T-cell (primary cell): Measurements from ENCODE around the gene ENDOD1. TPM values are rescaled to one million over a fixed set of nuclear protein-coding genes. Genes with fewer than 3 reads are reported as not detected.

Source experiments
- ATAC-seq, 4 experiments: fragments of 200-7000 bp in 3 of 4; fragments of 150-1000 bp in 1 of 4; cut with Tn5 transposase; replicated peaks in 1 of 4; 1 replicate in 3 of 4; 2 replicates in 1 of 4; pipeline ENCODE4 v1.10.0; 2021; ENCODE audit warnings: moderate library complexity in 3 of 4, mild to moderate bottlenecking in 2 of 4, moderate number of reproducible peaks in 1 of 4
- CTCF ChIA-PET, 2 donors: fragments of 300-600 bp; sonication (Branson Sonifier 250); formaldehyde crosslinking; loops; one replicate each; lab custom pipeline; 2022; ENCODE audit warnings: antibody characterized with exemption in 2 of 2; lab: Charles Lee
- POLR2A ChIA-PET, 2 donors: fragments of 300-600 bp; sonication (Branson Sonifier 250); formaldehyde crosslinking; loops; one replicate each; lab custom pipeline; 2022; ENCODE audit warnings: antibody characterized with exemption in 2 of 2; lab: Charles Lee
- DNase-seq, 35 experiments: peaks; one replicate each; pipeline versions ENCODE4 v3.0.0 to v3.0.0-alpha.2; 2013 to 2023
- H3K27ac ChIP-seq: one replicate; pipeline ENCODE4 v1.5.1; 2013; ENCODE audit warnings: low read length
- H3K27me3 ChIP-seq, 2 experiments: replicated peaks in 1 of 2; 1 replicate in 1 of 2; 2 replicates in 1 of 2; pipeline versions ENCODE4 v1.6.1 to v1.7.0; 2013; ENCODE audit warnings: low read length in 1 of 2, mixed read lengths in 1 of 2; ENCODE audit not compliant: control insufficient read depth in 2 of 2, insufficient read depth in 2 of 2; ENCODE audit errors: extremely low read depth in 1 of 2
- H3K36me3 ChIP-seq, 2 donors: 1 replicate in 1 of 2; 2 replicates in 1 of 2; pipeline versions ENCODE4 v1.6.1 to v1.7.0; 2013; ENCODE audit warnings: low read length in 1 of 2; ENCODE audit not compliant: control insufficient read depth in 2 of 2, insufficient read depth in 1 of 2; ENCODE audit errors: extremely low read depth in 1 of 2
- H3K4me1 ChIP-seq, 2 experiments: 1 replicate in 1 of 2; 2 replicates in 1 of 2; pipeline versions ENCODE4 v1.6.1 to v1.7.0; 2013; ENCODE audit warnings: low read length in 2 of 2, mixed read lengths in 1 of 2; ENCODE audit not compliant: insufficient read depth in 2 of 2, control insufficient read depth in 1 of 2; ENCODE audit errors: extremely low read depth in 1 of 2
- H3K4me3 ChIP-seq, 2 donors: 1 replicate in 1 of 2; 2 replicates in 1 of 2; pipeline versions ENCODE4 v1.5.1 to v1.7.0; 2013; ENCODE audit warnings: mild to moderate bottlenecking in 2 of 2, low read length in 1 of 2, moderate library complexity in 1 of 2; ENCODE audit not compliant: control insufficient read depth in 1 of 2; ENCODE audit errors: extremely low read depth in 1 of 2
- H3K9me3 ChIP-seq: 2 replicates; pipeline ENCODE4 v1.7.0; 2013
- H3K27ac Mint-ChIP-seq, 2 donors: one replicate each; pipeline ENCODE4 v1.8.0; 2020 to 2021; ENCODE audit warnings: mild to moderate bottlenecking in 2 of 2, mixed read lengths in 2 of 2
- H3K27me3 Mint-ChIP-seq, 2 donors: one replicate each; pipeline ENCODE4 v1.8.0; 2021 to 2022; ENCODE audit warnings: mixed read lengths in 2 of 2
- H3K36me3 Mint-ChIP-seq: one replicate; pipeline ENCODE4 v1.8.0; 2021; ENCODE audit warnings: mixed read lengths
- H3K4me1 Mint-ChIP-seq, 3 donors: one replicate each; pipeline ENCODE4 v1.8.0; 2020 to 2022; ENCODE audit warnings: mixed read lengths in 3 of 3, mild to moderate bottlenecking in 1 of 3
- H3K4me3 Mint-ChIP-seq, 3 donors: one replicate each; pipeline ENCODE4 v1.8.0; 2020 to 2022; ENCODE audit warnings: mild to moderate bottlenecking in 3 of 3, mixed read lengths in 3 of 3, moderate library complexity in 3 of 3
- H3K9me3 Mint-ChIP-seq, 3 donors: one replicate each; pipeline ENCODE4 v1.8.0; 2020 to 2022; ENCODE audit warnings: mixed read lengths in 3 of 3
- WGBS: methylation state at CpG from one replicate; pipeline ENCODE4 v1.1.5; 2013; ENCODE audit warnings: missing lambda C conversion rate; ENCODE audit not compliant: insufficient coverage; 5-methylcytosine and 5-hydroxymethylcytosine counted together
- total RNA-seq, 35 experiments: library from RNA in 6 of 35; stranded (reverse) in 6 of 35; fragments of 120-200 nt in 1 of 35; gene quantifications; one replicate each; pipeline versions ENCODE4 v1.2.1 to v1.2.4 and lab custom pipeline; 2013 to 2026

ENDOD1 gene
- total RNA-seq, 5 donors from 2014 or later (not counting 1 experiment from before 2014, with no cell fraction given): 7.4 to 13.1 (median 9.8) TPM

DNA sequence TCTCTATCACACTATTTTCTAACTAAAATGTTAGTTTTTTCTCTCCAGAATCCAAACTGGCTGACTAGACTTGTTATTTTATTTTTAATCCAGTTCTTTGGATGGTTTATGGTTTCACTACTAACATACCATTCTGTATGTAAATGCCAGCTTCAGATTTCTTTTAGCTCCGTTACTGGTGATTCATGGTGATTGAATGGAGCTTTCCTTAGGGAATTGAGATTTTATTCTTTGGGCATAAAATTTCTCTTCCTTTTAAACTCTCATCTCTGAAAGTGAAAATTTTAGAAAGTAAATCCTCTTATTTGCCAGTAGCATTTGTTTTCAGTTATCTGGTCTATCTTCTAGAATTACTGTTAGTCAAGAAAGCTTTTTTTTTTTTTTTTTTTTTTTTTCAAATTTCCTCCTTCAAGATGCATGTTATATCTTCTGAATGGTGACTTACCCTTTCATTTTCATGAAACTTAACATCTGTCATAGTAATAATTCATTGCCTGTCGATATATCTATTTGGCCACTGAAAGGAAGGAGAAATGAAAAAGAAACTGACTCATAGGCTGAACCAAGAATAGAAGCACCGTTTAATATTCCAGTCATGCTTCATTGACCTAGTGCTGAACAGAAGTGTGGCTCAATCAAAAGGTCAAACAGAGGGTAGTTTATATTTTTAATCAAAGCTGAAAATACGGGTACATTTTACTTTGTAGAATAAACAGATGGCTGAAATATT, 6.4 kb downstream of the ENDOD1 start:
- Histone ChIP-seq H3K9me3 (no peaks in the 10 kb centered on the region), H3K27ac (no peak overlapping the region), H3K4me1 (peaks cover 0 to 11% of the 10 kb centered on the region in 2 experiments), H3K4me3 (no peak overlapping the region), H3K27me3 (no peaks in the 10 kb centered on the region), H3K36me3 (no peaks in the 10 kb centered on the region)
- H3K4me1 Mint-ChIP-seq: peaks cover 25 to 71% (median 34%) of the 10 kb centered on the region in 3 donors
- H3K27ac Mint-ChIP-seq: no peak overlapping the region
- no peaks in the 10 kb centered on the region for H3K27me3 Mint-ChIP-seq
- ChIA-PET CTCF (interaction anchor here (0.5 to 1.3 kb wide), 6 partner anchors 27 to 991 kb away, joined by 3 to 5 read pairs (median 3); partner anchors contain the start of gene SRSF8 (in 1 of the 2)), POLR2A (interaction anchor here in 1 of 2 donors (0.6 kb wide), 2 partner anchors 203 to 665 kb away, joined by 3 to 4 read pairs; no protein-coding TSS in a partner anchor)
- no peak for DNase-seq
- no peaks in the 10 kb centered on the region for H3K9me3 Mint-ChIP-seq
- H3K36me3 Mint-ChIP-seq: peaks cover 17% of the 10 kb centered on the region
- no CpG with 5 or more reads among the region's 4 CpGs for WGBS
- no peak for ATAC-seq
- H3K4me3 Mint-ChIP-seq: no peak overlapping the region

DNA sequence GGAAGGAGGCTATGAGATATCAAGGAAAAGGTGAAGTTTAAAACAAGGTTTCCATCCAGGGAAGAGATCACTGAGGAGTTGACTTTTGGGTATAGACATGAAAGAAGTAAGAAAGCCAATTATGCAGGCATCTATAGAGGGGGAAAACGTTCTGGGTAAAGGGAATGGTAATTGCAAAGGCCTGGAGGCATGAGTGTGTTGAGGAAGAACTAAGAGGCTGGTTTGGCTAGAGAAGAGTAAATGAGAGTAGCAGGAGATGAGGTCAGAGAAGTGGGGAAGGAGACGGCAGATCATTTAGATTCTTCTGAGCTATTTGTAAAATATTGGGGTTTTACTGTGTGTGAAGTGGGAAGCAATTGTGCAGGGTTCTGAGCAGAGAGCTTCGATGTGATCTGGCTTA, 7.6 kb downstream of the ENDOD1 start:
- DNase-seq (no peak), ATAC-seq (no peak)
- CTCF ChIA-PET: no interaction called here
- peaks cover 0 to 9% of the 10 kb centered on the region in 2 experiments for H3K4me1 ChIP-seq
- Mint-ChIP-seq H3K36me3 (peaks cover 20% of the 10 kb centered on the region), H3K9me3 (no peaks in the 10 kb centered on the region), H3K4me3 (no peak overlapping the region), H3K4me1 (peaks cover 13 to 59% (median 23%) of the 10 kb centered on the region in 3 donors), H3K27me3 (no peaks in the 10 kb centered on the region), H3K27ac (no peak overlapping the region)
- WGBS: 83% methylated on average over 3 of the region's 3 CpGs
- no peaks in the 10 kb centered on the region for H3K27me3 ChIP-seq
- no peaks in the 10 kb centered on the region for H3K36me3 ChIP-seq
- H3K27ac ChIP-seq: no peak overlapping the region
- POLR2A ChIA-PET: interaction anchor here in 1 of 2 donors (0.6 kb wide), 1 partner anchor 959 kb away, joined by 8 read pairs; no protein-coding TSS in a partner anchor
- H3K4me3 ChIP-seq: no peak overlapping the region
- H3K9me3 ChIP-seq: no peaks in the 10 kb centered on the region

DNA sequence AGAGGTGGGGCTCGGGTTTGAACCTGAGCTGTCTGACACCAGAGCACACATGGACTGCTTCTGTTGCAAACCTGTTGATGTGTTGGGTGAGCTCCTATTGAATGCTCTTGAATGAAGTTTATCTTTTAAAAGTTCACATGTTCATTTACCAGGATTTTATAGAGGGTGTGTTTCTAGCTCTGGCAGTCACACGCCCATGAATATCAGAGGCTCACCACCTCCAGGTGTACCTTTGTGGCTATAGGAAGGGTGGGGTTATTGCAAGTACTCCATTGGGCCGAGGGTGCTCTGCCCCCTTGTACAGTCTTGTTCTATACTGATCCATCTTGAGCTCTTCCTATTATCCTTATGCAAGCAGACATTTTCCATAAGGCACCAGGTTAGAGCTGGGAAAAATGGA, 9.2 kb downstream of the ENDOD1 start:
- Mint-ChIP-seq H3K36me3 (peaks cover 25% of the 10 kb centered on the region), H3K4me3 (no peak overlapping the region), H3K4me1 (peaks cover 2 to 43% (median 8%) of the 10 kb centered on the region in 3 donors), H3K27ac (no peak overlapping the region), H3K27me3 (no peaks in the 10 kb centered on the region), H3K9me3 (no peaks in the 10 kb centered on the region)
- whole genome bisulfite sequencing: no CpG with 5 or more reads among the region's 3 CpGs
- DNase-seq: no peak
- Histone ChIP-seq H3K27ac (no peak overlapping the region), H3K27me3 (no peaks in the 10 kb centered on the region), H3K36me3 (no peaks in the 10 kb centered on the region), H3K4me1 (no peaks in the 10 kb centered on the region), H3K4me3 (no peak overlapping the region), H3K9me3 (no peaks in the 10 kb centered on the region)
- CTCF ChIA-PET: interaction anchor here in 1 of 2 donors (0.6 kb wide), 1 partner anchor 29 kb away, joined by 5 read pairs; no protein-coding TSS in a partner anchor
- POLR2A ChIA-PET: interaction anchor here (0.5 to 0.7 kb wide), 2 partner anchors 25 to 1446 kb away, joined by 3 to 4 read pairs; no protein-coding TSS in a partner anchor
- no peak for ATAC-seq

DNA sequence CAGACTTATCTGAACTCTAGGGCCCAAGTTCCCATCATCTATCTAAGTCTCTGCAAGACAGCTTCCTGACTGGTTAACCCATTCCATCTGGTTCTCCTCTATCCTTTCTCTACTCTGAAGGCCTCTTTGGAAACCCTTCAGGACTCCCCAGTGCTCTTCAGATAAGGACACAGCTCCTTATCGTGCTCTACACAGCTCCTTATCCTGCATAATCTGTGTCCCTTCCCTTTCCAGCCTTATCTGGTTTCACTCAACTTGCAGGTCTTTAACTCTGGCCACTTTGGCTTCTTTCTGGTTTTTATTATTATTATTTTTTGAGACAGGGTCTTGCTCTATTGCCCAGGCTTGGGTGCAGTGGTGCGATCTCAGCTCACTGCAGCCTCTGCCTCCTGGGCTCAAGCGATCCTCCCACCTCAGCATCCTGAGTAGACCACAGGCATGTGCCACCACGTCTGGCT, 10.6 kb downstream of the ENDOD1 start:
- DNase-seq: no peak
- Mint-ChIP-seq H3K4me1 (peaks cover 2 to 33% (median 7%) of the 10 kb centered on the region in 3 donors), H3K27me3 (no peaks in the 10 kb centered on the region), H3K36me3 (peaks cover 25% of the 10 kb centered on the region), H3K27ac (no peak overlapping the region), H3K9me3 (no peaks in the 10 kb centered on the region), H3K4me3 (no peak overlapping the region)
- no peaks in the 10 kb centered on the region for H3K9me3 ChIP-seq
- H3K27ac ChIP-seq: no peak overlapping the region
- H3K27me3 ChIP-seq: no peaks in the 10 kb centered on the region
- CTCF ChIA-PET: interaction anchor here in 1 of 2 donors (0.5 kb wide), 1 partner anchor 1364 kb away, joined by 3 read pairs; no protein-coding TSS in a partner anchor
- H3K36me3 ChIP-seq: no peaks in the 10 kb centered on the region
- no peak overlapping the region for H3K4me3 ChIP-seq
- no peaks in the 10 kb centered on the region for H3K4me1 ChIP-seq
- POLR2A ChIA-PET: no interaction called here
- 100% methylated on average over 1 of the region's 4 CpGs for WGBS
- no peak for ATAC-seq

DNA sequence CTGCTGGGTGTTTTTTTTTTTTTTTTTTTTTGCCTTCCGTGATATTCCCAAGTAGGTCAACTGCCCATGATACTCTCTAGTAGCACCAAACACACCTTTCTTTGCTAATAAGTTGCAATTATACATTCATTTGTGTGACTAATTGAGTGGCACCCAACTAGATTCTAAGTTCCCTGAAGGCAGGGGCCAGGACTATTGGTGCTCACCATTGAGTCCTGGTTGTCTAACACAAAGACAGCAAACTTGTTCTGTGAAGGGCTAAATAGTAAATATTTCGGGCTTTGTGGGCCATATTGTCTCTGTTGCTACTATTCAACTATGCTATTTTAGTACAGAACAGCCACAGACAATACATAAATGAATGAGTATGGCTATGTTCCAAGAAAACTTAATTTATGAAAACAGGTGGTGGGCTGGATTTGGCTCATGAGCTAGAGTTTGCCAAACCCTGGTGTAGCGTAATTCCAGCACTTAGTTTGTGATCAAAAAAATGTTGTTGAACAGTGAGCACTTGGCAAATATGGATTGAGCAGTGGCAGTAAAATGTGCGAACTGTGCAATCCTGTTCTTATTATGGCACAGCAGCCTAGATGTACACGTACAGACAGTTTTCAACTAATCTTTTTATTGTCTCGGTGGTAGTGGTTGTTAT, 11.3 kb downstream of the ENDOD1 start:
- no peaks in the 10 kb centered on the region for H3K4me1 ChIP-seq
- Mint-ChIP-seq H3K4me3 (no peak overlapping the region), H3K9me3 (no peaks in the 10 kb centered on the region), H3K36me3 (peaks cover 32% of the 10 kb centered on the region), H3K4me1 (peaks cover 2 to 27% (median 7%) of the 10 kb centered on the region in 3 donors), H3K27ac (no peak overlapping the region), H3K27me3 (no peaks in the 10 kb centered on the region)
- H3K27ac ChIP-seq: no peak overlapping the region
- no peak overlapping the region for H3K4me3 ChIP-seq
- no peak for DNase-seq
- H3K36me3 ChIP-seq: peaks cover 0 to 2% of the 10 kb centered on the region in 2 donors
- POLR2A ChIA-PET: interaction anchor here in 1 of 2 donors (0.5 kb wide), 1 partner anchor 1440 kb away, joined by 3 read pairs; no protein-coding TSS in a partner anchor
- no peaks in the 10 kb centered on the region for H3K9me3 ChIP-seq
- ATAC-seq: no peak
- CTCF ChIA-PET: no interaction called here
- H3K27me3 ChIP-seq: no peaks in the 10 kb centered on the region
- 100% methylated on average over 1 of the region's 6 CpGs for WGBS

DNA sequence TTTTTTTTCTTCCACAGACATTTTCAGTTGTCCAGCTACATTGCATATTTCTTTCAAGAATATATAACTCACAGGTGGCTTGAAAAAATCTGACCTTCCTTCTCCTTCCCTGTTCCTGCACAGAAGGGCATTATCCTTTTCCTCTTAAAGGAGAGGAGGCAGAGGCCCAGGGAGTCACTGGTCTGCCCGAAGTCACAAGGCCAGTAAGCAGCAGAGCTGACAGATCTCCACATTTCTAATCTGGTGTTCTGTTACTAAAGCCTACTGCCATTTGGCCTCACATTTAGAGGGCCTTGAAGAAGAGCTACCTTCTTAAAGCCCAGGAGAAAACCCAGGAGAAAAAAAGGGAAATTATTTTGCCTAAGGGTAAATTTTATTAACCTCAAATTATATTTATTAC, 12.3 kb downstream of the ENDOD1 start:
- no peak overlapping the region for H3K4me3 ChIP-seq
- no peaks in the 10 kb centered on the region for H3K9me3 ChIP-seq
- no peak overlapping the region for H3K27ac ChIP-seq
- CTCF ChIA-PET: interaction anchor here (0.6 to 0.7 kb wide), 2 partner anchors 32 to 635 kb away, joined by 3 read pairs; no protein-coding TSS in a partner anchor
- H3K36me3 ChIP-seq: peaks cover 0 to 2% of the 10 kb centered on the region in 2 donors
- no peaks in the 10 kb centered on the region for H3K4me1 ChIP-seq
- no peaks in the 10 kb centered on the region for H3K27me3 ChIP-seq
- POLR2A ChIA-PET: no interaction called here
- Mint-ChIP-seq H3K27ac (no peak overlapping the region), H3K9me3 (no peaks in the 10 kb centered on the region), H3K4me3 (no peak overlapping the region), H3K36me3 (peaks cover 38% of the 10 kb centered on the region), H3K27me3 (no peaks in the 10 kb centered on the region), H3K4me1 (peaks cover 0 to 29% (median 7%) of the 10 kb centered on the region in 3 donors)
- ATAC-seq (no peak), DNase-seq (no peak)
- WGBS: 100% methylated on average over 1 of the region's 1 CpG
